RWPE2 (cell line): ENCODE results near the gene ANTXR1.
A peak's percentile ranks its signal among the peaks of the same experiment; 100 is the strongest.

ENCODE experiments used
- ATAC-seq: fragments of 200-7000 bp; cut with Tn5 transposase; 3 replicates; pipeline ENCODE4 v1.9.1; 2021; ENCODE audit warnings: low read depth
- DNase-seq: peaks from one replicate; pipeline ENCODE4 v3.0.0-alpha.2; 2020; ENCODE audit warnings: low spot score
- H3K27ac ChIP-seq: fragments of 450-650 bp; 2 replicates; pipeline ENCODE4 v1.5.1; 2017; ENCODE audit warnings: mild to moderate bottlenecking; ENCODE audit not compliant: poor library complexity, severe bottlenecking
- H3K27me3 ChIP-seq: fragments of 250-450 bp; sonication (Bioruptor Pico); 2 replicates; pipeline ENCODE4 v1.5.1; 2021; ENCODE audit warnings: mild to moderate bottlenecking, moderate library complexity; ENCODE audit not compliant: insufficient read depth, poor library complexity, severe bottlenecking
- H3K36me3 ChIP-seq: fragments of 250-450 bp; sonication (Bioruptor Pico); 2 replicates; pipeline ENCODE4 v1.5.1; 2020; ENCODE audit warnings: low read depth, mild to moderate bottlenecking, moderate library complexity
- H3K4me1 ChIP-seq: fragments of 250-450 bp; sonication (Bioruptor Pico); 2 replicates; pipeline ENCODE4 v1.5.1; 2021; ENCODE audit warnings: mild to moderate bottlenecking, moderate library complexity; ENCODE audit not compliant: insufficient read depth, poor library complexity, severe bottlenecking
- H3K4me3 ChIP-seq: fragments of 250-450 bp; sonication (Bioruptor Pico); 2 replicates; pipeline ENCODE4 v1.5.1; 2021; ENCODE audit warnings: mild to moderate bottlenecking, moderate library complexity; ENCODE audit not compliant: severe bottlenecking
- H3K9me3 ChIP-seq: fragments of 250-450 bp; sonication (Bioruptor Pico); 2 replicates; pipeline ENCODE4 v1.5.1; 2021; ENCODE audit warnings: mild to moderate bottlenecking, moderate library complexity; ENCODE audit not compliant: severe bottlenecking
- TF ChIP-seq, protein P1 (sequence below): fragments of 450-650 bp; IDR thresholded peaks from one replicate; pipeline ENCODE4 v1.5.1; 2017; ENCODE audit warnings: mild to moderate bottlenecking, moderate library complexity; ENCODE audit not compliant: poor library complexity, severe bottlenecking

ANTXR1 gene

DNA sequence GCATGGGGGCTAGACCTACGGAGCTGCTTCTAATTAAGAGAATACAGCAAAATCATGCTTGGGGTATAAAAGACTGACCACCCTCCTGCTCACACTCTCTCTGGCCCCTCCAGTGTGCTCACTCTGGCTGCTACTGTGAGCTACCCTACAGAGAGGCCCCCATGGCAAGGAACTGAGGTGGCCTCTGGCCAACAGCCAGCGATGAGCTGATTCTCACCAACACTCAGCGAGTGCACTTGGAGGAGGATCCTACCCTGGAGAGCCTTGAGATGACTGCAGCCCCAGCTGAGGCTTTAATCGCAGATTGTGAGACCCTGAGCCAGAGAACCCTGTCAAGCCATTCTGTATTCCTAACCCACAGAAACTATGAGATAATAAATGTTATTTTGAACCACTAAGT lies 285.9 kb downstream of the ANTXR1 start:
- no peak for DNase-seq
- no peak overlapping the region for H3K4me3 ChIP-seq

More for the DNA sequence above, 285.9 kb downstream of the ANTXR1 start:
- no peaks in the 10 kb centered on the region for H3K27me3 ChIP-seq
- no peaks in the 10 kb centered on the region for H3K36me3 ChIP-seq
- TF ChIP-seq, protein P1, sequence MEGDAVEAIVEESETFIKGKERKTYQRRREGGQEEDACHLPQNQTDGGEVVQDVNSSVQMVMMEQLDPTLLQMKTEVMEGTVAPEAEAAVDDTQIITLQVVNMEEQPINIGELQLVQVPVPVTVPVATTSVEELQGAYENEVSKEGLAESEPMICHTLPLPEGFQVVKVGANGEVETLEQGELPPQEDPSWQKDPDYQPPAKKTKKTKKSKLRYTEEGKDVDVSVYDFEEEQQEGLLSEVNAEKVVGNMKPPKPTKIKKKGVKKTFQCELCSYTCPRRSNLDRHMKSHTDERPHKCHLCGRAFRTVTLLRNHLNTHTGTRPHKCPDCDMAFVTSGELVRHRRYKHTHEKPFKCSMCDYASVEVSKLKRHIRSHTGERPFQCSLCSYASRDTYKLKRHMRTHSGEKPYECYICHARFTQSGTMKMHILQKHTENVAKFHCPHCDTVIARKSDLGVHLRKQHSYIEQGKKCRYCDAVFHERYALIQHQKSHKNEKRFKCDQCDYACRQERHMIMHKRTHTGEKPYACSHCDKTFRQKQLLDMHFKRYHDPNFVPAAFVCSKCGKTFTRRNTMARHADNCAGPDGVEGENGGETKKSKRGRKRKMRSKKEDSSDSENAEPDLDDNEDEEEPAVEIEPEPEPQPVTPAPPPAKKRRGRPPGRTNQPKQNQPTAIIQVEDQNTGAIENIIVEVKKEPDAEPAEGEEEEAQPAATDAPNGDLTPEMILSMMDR: no peak
- H3K4me1 ChIP-seq: peaks cover 13% of the 10 kb centered on the region
- H3K27ac ChIP-seq: peak overlapping the region; percentile 18
- ATAC-seq: no peak
- no peaks in the 10 kb centered on the region for H3K9me3 ChIP-seq
